ENCODE measurements around the gene IDH2.
A peak's percentile ranks its signal among the peaks of the same experiment; 100 is the strongest.
"Not testable (repeated sequence)": the region's sequence is repeated elsewhere in the genome, so short reads cannot be mapped to it uniquely, and the experiment has no call there.

IDH2 gene
- total RNA-seq = 28.1 to 62.0 reads per million in 2 experiments

DNA sequence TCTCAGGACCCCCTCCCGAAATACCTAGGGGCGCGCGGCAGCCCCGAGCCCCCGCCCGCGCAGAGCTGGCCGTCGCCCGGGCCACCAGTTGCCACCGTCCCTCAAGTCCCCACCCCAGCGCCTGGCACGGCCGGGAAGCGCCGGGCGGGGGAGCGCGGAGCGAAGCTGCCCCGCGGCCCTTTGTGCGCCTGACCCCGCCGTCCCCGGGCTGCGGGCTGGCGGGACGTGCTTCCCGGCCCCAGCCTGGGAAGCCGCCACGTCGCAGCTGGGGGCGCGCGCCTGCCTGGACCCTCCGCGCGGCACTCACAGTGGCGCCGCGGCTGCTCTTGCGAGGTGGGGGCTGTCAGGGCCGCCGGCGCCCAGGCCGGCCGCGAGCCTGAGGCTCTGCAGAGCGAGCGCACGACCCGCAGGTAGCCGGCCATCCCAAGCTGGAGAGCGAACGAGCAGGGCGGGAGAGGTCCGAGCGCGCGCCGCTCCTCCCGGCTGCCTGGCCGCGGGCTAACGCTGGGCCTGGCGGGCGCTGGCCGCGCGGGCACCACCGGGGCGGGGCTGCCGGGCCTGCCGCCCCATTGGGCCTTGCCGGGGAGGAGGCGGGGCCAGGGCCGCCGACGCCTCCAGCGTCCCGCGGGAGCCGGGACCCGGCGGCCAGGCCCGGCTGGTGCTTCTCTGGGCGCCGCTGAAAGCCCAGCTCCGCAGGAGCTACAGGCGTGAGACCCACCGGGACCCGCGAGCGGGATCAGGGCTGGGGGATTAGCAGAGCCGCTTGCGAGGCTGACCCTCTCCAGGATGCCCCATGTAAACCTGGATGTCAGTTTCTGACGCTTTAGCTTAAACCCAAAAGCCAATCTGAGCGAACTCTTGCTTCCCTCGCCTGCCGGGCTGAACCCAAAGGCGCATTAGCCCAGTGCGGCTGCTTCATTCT, at the start of gene IDH2:
Gene IDH2 (minus strand): TSS at position 500 of the 922 bp plus-strand sequence. CDS start 78 bp downstream, at position 422.
- peak; percentile 57 for DNase-seq (ENCODE audit: low read depth)

GRCh38 chr15:90150551-90150950, 48.3 kb upstream of the IDH2 start:
- not testable (repeated sequence) for DNase-seq (ENCODE audit: low read depth)

DNA sequence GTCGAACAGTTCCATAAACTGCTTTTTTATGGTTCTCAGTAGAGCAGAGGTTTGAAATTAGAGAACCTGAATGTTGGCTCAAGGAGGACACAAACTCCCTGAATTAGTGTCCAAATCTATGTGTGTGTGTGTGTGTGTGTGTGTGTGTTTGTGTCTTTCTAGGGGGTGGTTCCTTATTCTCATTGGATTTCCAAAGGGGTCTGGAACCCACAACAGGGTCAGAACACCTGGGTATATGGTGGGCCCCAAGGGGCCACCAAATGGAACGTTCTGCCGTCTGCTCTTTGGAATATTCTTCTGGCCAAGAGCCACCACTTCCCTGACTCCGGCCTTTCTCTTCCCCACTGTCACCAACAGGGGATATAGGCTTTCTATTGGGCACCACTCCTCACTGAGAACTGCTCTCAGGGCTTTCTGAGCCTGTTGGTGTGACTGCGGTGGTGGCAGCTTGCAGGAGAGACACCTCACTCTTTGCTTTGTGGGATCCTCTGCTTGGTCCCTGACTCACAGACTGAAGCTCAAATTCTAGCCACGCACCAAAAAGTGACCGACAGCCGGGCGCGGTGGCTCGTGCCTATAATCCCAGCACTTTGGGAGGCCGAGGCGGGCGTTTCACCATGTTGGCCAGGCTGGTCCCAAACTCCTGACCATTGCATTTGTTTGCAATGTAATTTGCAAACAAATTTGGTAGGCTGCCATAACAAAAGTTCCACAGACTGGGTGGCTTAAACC, 47.5 kb upstream of the IDH2 start:
- no peak for DNase-seq (ENCODE audit: low read depth)

GRCh38 chr15:90146198-90146761, 44.0 kb upstream of the IDH2 start:
- not testable (repeated sequence) for DNase-seq (ENCODE audit: low read depth)

DNA sequence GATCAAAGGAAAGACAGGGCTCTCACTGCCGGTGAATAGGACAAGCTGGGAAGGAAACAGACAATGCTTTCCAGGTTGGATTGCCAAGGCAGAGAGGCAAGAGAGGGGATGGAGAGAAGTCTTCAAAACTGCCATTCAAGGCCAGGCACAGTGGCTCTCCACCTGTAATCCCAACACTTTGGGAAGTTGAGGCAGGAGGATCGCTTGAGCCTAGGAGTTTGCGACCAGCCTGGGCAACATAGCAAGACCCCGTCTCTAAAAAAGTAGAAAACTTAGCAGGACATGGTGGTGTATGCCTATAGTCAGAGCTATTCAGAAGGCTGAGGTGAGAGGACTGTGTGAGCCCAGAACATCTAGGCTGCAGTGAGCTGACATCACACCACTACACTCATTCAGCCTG, 43.5 kb upstream of the IDH2 start:
- DNase-seq (ENCODE audit: low read depth) = no peak

DNA sequence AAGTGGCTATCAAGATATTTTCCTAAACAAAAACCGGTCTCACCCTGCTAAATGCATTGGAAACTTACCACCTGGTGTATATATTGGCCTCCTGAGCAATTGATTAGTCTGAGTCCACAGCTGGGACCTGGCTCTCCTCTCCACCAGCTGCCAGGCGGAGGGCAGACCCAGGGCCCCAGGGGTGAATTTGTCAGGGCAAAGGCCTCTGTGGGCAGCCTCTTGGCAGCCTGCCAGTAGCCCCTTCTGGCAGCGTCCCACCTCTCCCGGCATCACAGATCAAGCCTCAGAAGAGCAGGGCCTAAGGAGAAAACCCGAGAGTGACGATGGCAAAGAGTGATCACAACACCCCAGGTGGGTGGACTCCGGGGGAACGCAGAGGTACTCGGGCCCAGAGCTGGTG, 43.0 kb upstream of the IDH2 start:
- DNase-seq (ENCODE audit: low read depth) = no peak

DNA sequence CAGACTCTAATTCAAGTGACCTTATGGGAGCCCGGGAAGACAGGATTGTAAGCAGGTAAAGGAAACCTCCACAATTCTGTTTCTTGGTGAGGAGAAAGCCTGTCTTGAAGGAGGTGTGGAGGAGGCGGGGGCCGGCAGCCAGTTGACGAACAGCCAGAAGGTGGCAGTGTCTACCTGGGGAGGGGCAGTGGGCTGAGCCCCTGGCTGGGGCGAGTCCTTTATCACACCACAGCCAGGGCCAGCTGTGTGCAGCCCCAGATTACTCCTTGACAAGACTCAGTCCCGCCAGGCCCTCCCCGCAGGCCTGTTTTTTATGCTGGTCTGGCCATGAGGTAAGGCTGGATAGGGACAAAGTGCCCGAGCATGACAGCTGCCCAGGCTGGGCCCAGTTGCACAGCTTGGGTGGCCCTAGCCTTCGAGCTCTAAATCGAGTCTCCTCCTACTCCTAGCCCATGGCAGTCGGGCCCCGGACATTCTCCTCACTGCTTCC, 40.9 kb upstream of the IDH2 start:
- DNase-seq (ENCODE audit: low read depth) = peak; percentile 42

- peak; percentile 41 for DNase-seq (ENCODE audit: low read depth)
Measured at GRCh38 chr15:90142216-90143165, 40.2 kb upstream of the IDH2 start.

GRCh38 chr15:90141646-90142045, 39.4 kb upstream of the IDH2 start:
- no peak for DNase-seq (ENCODE audit: low read depth)

- DNase-seq (ENCODE audit: low read depth) = not testable (repeated sequence)
Measured at GRCh38 chr15:90139549-90139948, 37.3 kb upstream of the IDH2 start.

GRCh38 chr15:90138071-90138833, 36.0 kb upstream of the IDH2 start:
- no peak for DNase-seq (ENCODE audit: low read depth)

- DNase-seq (ENCODE audit: low read depth) = no peak
Measured at GRCh38 chr15:90132437-90132836, 30.2 kb upstream of the IDH2 start.

- no peak for DNase-seq (ENCODE audit: low read depth)
Measured at GRCh38 chr15:90131848-90132247, 29.6 kb upstream of the IDH2 start.

DNA sequence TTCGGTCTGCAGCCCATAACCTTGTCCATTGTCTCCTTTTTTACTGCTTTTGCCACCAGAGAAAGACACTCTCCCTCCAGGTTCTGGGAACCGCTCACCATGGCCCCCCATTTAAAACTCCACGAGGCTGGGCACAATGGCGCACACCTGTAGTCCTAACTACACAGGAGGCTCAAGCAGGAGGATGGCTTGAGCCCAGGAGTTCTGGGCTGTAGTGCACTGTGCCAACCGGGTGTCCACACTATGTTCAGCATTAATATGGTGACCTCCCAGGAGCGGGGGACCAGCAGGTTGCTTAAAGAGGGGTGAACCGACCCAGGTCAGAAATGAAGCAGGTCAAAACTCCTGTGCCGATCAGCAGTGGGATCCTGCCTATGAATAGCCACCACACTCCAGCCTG, 28.0 kb upstream of the IDH2 start:
- no peak for DNase-seq (ENCODE audit: low read depth)

- DNase-seq (ENCODE audit: low read depth) = no peak
Measured at GRCh38 chr15:90126596-90127435, 24.5 kb upstream of the IDH2 start.

- DNase-seq (ENCODE audit: low read depth) = no peak
Measured at GRCh38 chr15:90126022-90126421, 23.8 kb upstream of the IDH2 start.

DNA sequence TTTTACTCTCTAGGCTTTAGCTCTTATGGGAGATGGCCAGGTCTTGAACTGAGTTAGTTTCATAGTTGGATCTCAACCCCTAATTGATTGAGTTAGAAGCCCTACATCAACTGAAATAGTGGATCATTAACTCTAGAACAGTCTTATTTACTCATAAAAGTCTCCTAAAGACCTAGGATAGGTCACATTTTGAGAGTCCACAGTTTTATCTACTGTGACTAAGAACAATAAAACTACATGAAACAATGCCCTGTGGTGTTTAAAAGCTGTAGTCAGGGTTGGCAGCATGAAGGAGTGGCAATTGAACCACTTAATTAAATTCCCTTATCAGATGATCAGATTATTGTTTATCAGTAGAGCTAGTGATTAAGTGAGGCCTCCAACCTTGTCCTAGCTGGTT, 22.2 kb upstream of the IDH2 start:
- no peak for DNase-seq (ENCODE audit: low read depth)

DNA sequence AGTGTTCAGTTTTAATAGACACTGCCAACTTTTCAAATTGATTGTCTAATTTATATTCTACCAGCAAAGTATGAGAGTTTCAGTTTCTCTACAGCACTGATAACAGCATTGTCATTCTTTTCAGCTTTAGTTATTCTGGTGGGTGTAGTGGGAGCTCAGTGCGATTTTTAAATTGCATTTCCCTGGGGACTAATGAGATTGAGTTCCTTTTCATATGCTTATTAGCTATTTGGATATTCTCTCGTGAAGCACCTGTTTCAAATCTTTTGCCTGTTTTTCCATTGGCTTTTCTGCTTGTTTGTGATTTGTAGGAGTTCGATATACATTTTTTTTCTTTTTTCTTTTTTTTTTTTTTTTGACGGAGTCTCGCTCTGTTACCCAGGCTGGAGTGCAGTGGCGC, 18.8 kb upstream of the IDH2 start:
- no peak for DNase-seq (ENCODE audit: low read depth)

- DNase-seq (ENCODE audit: low read depth) = no peak
Measured at GRCh38 chr15:90119367-90119766, 17.1 kb upstream of the IDH2 start.

DNA sequence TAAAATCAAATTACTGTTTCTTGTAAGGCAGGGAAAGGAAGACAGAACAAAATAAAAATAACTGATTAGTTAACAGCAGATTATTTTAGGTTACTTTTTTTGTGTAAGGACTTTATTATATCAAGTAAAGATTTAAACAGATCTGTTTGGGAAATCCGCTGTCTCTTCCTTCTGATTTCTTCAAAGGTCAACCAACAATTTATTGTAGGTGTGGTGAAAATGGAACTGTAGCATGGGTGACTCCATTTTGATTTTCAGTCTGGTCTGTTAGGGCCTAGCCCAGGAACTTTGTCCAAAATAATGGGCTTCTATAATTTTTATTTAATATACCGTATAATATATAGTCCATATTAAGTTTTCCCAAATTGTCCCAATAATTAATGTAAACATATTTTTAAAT, 13.5 kb upstream of the IDH2 start:
- DNase-seq (ENCODE audit: low read depth) = no peak
